Thoracic aorta (tissue), 2 donors: Measurements from ENCODE around the gene ZNF213. TPM values are rescaled to one million over a fixed set of nuclear protein-coding genes. Genes with fewer than 3 reads are reported as not detected.

Experiments
- ATAC-seq: fragments of 150-250 bp; one replicate; pipeline ENCODE4 v1.8.0; 2017; ENCODE audit warnings: low read depth; ENCODE audit not compliant: insufficient number of reproducible peaks, low FRiP score
- DNase-seq: peaks from one replicate; pipeline ENCODE4 v3.0.0-alpha.2; 2020; ENCODE audit warnings: low spot score
- H3K27ac ChIP-seq, 2 donors: fragments of 200-600 bp; sonication (generic); 1 replicate in 1 of 2; 2 replicates in 1 of 2; pipeline ENCODE4 v1.5.1; 2016; ENCODE audit warnings: mild to moderate bottlenecking in 2 of 2, moderate library complexity in 2 of 2
- H3K27me3 ChIP-seq: fragments of 200-600 bp; sonication (generic); replicated peaks from 2 replicates; pipeline ENCODE4 v1.6.0; 2016; ENCODE audit warnings: mild to moderate bottlenecking; ENCODE audit not compliant: insufficient read depth
- H3K36me3 ChIP-seq: fragments of 200-600 bp; sonication (generic); one replicate; pipeline ENCODE4 v1.5.1; 2016
- H3K4me1 ChIP-seq, 2 donors: fragments of 200-600 bp; sonication (generic); 1 replicate in 1 of 2; 2 replicates in 1 of 2; pipeline versions ENCODE4 v1.5.1 to v1.6.0; 2016; ENCODE audit warnings: low read depth in 2 of 2, mild to moderate bottlenecking in 1 of 2; ENCODE audit not compliant: control insufficient read depth in 1 of 2
- H3K4me3 ChIP-seq: fragments of 200-600 bp; sonication (generic); 2 replicates; pipeline ENCODE4 v1.5.1; 2016; ENCODE audit warnings: mild to moderate bottlenecking
- H3K9me3 ChIP-seq: fragments of 200-600 bp; sonication (generic); 2 replicates; pipeline ENCODE4 v1.5.1; 2016
- total RNA-seq, 2 donors: library from RNA; depleted of rRNA; stranded (reverse); fragments of >200 nt; gene quantifications; one replicate each; pipeline versions ENCODE4 v1.1.0 to v1.2.3, GENCODE V29; 2016
- TF ChIP-seq, protein P1 (sequence below): fragments of 200-600 bp; sonication (generic); IDR thresholded peaks from one replicate; pipeline ENCODE4 v1.5.1; 2019; ENCODE audit warnings: antibody characterized with exemption

Gene ZNF213
- total RNA-seq, 2 donors from 2014 or later, result 5.9 to 16.2 TPM

DNA sequence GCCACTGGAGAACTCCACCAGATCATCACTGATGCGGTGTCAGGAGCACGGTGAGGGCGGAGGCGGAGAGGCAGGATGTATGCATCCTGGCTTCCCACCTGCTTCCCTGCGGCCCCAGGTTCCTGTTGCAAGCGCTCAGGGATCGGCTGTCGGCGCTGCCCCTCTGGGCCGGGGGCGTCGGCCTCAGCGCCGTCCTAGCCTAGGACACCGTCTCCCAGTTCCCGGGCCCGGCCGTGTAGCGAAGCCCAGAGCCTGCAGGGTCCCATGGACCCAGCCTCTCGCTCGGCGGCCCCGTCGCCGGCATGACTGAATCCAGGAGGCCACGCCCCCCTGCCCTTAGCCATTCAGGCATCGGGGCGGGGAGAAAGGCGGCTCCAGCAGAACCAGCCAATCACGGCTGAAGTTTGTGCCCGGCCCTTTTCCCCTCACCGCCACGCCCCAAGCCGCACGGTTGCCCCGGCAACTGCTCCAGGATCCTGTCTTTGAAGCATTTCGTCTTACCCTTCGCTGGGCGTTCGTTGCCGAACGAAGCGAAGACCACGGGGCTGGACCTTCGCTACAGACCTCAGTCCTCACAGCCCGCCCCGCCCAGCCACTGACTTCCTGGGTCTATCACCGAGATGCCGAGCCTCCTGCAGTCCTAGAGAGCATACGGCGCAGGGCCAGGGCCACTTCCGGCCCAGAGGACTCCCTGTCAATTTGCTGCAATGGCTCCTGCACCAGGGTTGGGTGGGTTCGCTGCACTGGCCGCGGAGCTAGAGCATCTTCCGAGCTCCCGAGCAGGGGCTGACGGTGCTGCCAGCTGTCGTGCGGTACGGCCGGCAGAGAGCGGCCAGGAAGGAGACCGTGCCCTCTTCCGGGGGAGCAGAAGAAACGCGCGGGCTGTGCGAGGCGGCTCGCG, 10.6 kb upstream of the ZNF213 start:
- peak; percentile 93 for DNase-seq
- Histone ChIP-seq H3K4me1 (peaks cover 5 to 24% of the 10 kb centered on the region in 2 donors), H3K36me3 (peaks cover 3% of the 10 kb centered on the region), H3K27me3 (no peaks in the 10 kb centered on the region), H3K27ac (peak overlapping the region; percentile 78 to 81), H3K9me3 (no peaks in the 10 kb centered on the region), H3K4me3 (peak overlapping the region; percentile 86)
- TF ChIP-seq, protein P1, sequence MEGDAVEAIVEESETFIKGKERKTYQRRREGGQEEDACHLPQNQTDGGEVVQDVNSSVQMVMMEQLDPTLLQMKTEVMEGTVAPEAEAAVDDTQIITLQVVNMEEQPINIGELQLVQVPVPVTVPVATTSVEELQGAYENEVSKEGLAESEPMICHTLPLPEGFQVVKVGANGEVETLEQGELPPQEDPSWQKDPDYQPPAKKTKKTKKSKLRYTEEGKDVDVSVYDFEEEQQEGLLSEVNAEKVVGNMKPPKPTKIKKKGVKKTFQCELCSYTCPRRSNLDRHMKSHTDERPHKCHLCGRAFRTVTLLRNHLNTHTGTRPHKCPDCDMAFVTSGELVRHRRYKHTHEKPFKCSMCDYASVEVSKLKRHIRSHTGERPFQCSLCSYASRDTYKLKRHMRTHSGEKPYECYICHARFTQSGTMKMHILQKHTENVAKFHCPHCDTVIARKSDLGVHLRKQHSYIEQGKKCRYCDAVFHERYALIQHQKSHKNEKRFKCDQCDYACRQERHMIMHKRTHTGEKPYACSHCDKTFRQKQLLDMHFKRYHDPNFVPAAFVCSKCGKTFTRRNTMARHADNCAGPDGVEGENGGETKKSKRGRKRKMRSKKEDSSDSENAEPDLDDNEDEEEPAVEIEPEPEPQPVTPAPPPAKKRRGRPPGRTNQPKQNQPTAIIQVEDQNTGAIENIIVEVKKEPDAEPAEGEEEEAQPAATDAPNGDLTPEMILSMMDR, result peak; percentile 5
- ATAC-seq, result peak; percentile 89

DNA sequence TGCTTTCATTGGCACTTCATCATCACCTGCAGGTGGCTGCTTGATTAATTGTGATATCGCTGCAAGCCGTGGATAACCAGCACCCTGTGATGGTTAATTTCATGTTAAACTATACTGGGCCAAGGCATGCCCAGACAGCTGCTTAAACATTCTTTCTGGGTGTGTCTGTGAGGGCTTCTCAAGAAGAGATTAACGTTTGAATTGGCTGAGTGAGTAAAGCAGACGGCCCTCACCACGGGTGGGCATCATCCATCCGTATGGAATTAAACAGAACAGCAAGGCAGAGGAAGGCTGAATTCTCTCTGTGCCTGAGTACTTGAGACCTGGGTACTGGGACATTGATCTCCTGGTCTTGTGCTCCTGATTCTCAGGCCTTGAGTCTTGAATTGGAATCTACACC, 7.1 kb upstream of the ZNF213 start:
- H3K4me1 ChIP-seq, result peaks cover 5 to 33% of the 10 kb centered on the region in 2 donors
- no peaks in the 10 kb centered on the region for H3K36me3 ChIP-seq
- DNase-seq (no peak), ATAC-seq (no peak)
- H3K27me3 ChIP-seq, result no peaks in the 10 kb centered on the region
- TF ChIP-seq, protein P1, result no peak
- H3K4me3 ChIP-seq, result no peak overlapping the region
- no peaks in the 10 kb centered on the region for H3K9me3 ChIP-seq
- H3K27ac ChIP-seq, result no peak overlapping the region

DNA sequence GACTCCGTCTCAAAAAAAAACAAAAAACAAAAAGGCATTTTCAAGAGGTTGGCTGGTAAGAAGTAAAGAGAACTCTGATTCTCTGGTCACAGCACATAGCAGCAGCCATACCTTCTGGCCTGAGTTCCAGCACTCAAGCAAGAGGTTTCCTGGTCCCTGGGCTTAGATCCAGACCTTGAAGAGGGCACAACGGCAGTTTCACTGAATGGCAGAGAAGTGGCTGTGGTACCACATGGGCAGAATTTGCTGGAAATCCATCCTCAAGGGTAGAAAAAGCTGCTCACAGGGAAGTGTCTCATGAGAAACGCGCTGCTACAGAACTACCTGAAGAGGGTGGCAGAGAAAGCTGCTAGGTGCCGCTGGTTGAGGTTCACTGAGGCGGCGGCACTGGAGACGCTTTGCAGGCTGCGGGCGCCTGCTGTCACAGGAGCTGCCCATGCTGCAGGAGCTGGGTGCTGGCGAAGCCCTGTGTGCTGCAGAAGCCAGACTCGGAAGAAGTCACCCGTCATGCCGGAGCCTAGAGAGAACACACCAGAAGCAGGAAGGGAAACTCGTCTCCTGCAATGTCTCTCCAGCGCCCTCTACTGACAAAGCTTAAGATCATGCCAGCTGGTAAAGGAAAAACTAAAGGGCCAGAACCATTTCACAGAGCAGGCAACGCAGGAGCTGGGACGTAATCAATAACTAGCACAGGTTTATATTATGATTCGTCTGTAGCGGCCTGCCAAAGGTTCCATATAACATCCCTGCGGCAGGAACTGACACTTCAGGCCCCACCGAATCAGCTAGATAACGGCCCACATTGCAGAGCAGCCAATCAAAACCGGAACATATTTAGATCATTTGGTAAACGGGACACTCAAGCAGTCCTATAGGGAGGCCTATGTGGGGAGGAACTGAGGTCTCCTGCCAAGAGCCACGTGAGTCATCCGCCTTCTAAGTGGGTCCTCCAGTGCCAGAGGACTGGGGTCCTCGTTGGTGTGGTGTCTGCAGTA, 5.4 kb upstream of the ZNF213 start:
- H3K27me3 ChIP-seq, result no peaks in the 10 kb centered on the region
- peak; percentile 72 for ATAC-seq
- peaks cover 8 to 37% of the 10 kb centered on the region in 2 donors for H3K4me1 ChIP-seq
- H3K36me3 ChIP-seq, result no peaks in the 10 kb centered on the region
- no peaks in the 10 kb centered on the region for H3K9me3 ChIP-seq
- H3K4me3 ChIP-seq, result peak overlapping the region; percentile 70
- TF ChIP-seq, protein P1, result peak; percentile 84
- peak overlapping the region; percentile 65 to 68 for H3K27ac ChIP-seq
- peak; percentile 48 for DNase-seq

DNA sequence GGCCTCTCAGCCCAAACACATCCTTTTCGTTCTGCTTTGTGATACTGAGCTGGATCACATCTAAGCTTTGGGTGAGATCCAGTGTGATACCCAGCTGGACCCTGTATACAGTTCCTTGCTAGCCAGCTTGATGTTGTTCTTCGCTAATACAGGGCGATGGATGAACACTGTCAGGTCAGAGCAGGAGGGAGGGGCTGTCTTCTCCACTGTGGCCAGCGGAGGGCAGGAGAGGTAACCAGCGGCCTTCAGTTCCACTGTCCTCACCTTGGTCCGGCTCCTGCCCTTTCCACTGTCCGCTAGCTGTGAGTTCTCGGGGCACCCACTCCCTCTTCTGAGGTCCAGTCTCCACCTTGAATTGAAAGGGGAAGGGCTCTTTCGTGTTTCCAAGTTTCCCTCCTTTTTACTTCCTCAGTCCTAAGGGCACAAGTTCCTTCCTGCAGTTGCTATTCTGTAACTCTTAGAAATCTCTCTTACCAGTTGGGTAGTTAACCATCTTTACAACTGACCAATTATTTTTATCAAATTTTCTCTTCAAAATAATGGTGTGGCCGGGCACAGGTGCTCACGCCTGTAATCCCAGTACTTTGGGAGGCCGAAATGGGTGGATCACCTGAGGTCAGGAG, 3.0 kb upstream of the ZNF213 start:
- Histone ChIP-seq H3K27me3 (no peaks in the 10 kb centered on the region), H3K9me3 (no peaks in the 10 kb centered on the region), H3K4me1 (peaks cover 8 to 38% of the 10 kb centered on the region in 2 donors), H3K4me3 (no peak overlapping the region), H3K27ac (no peak overlapping the region), H3K36me3 (no peaks in the 10 kb centered on the region)
- no peak for ATAC-seq
- TF ChIP-seq, protein P1, result no peak
- DNase-seq, result no peak
